M059J (cell line): Measurements from ENCODE around the gene SLC30A10. TPM values are rescaled to one million over a fixed set of nuclear protein-coding genes. Genes with fewer than 3 reads are reported as not detected.
"Not testable (repeated sequence)": the region's sequence is repeated elsewhere in the genome, so short reads cannot be mapped to it uniquely, and the experiment has no call there.

Experiments
- DNase-seq: peaks from one replicate; pipeline ENCODE4 v3.0.0-alpha.2; 2012; ENCODE audit warnings: low read depth
- total RNA-seq: library from RNA; depleted of rRNA; stranded (reverse); fragments of >200 nt; shearing (Covaris generic); gene quantifications from 2 replicates; pipeline ENCODE4 v1.2.3, GENCODE V29; 2014; rRNA removed

Gene SLC30A10
- total RNA-seq, result not detected in 2 replicates

DNA sequence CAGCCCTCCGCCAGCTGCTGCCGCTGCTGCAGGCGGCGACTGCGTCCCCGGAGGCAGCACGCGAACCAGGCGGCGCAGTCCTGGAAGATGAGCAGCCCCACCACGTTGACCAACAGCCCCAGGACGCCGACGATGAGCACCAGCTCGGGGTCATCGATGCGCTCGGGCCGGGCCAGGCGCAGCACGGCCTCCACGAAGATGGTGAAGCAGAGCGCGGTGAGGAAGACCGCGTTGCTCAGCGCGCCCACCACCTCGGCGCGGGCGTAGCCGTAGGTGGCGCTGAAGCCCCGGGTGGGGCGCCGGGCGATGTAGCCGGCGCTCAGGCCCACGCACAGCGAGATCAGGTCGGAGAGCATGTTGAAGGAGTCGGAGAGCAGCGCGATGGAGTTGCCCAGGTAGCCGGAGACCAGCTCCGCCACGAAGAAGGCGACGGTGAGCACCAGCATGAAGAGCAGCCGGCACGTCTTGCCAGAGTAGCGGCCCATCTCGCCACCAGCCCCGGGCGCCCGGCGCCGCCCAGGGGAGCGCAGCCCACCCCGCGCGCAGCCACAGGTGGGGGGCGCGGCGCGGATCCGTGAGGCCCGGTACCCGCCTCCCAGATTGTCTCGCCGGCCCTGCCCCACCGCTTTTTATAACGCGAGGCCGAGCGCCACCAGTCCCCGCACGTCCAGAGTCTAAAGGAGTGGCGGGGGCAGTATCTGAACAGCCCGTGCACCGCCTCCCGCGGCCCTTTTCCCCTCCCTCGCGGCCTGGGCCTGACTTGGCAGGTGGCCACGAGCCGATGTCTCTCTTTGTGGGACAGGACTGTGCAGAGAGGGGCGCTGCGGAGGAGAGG, at the start of gene SLC30A10:
Gene SLC30A10 (minus strand): TSS at position 602 of the 835 bp plus-strand sequence. CDS start 117 bp downstream, at position 485.
- no peak for DNase-seq

DNA sequence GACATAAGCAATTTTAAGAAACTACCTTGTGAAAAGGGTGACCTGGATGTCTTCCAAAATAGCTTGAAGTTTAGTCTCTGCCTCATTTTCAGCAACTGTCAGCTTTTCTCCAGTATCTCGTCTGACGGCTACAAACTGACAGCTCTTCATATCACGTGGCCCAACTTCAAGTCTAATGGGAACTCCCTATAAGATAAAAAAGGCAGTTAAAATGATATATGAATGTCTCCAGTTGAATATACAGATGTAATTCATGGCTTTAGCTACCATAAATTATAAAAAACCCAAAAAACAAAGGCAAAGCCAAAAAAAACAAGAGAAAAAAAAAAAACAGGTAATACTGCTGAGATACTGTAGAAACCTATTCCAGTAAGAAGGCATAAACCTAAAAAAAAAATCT, 44.9 kb upstream of the SLC30A10 start:
- no peak for DNase-seq

- no peak for DNase-seq
Observed at GRCh38 chr1:219967361-219967760, 39.0 kb upstream of the SLC30A10 start.

GRCh38 chr1:219966071-219966349, 37.7 kb upstream of the SLC30A10 start:
- no peak for DNase-seq

DNA sequence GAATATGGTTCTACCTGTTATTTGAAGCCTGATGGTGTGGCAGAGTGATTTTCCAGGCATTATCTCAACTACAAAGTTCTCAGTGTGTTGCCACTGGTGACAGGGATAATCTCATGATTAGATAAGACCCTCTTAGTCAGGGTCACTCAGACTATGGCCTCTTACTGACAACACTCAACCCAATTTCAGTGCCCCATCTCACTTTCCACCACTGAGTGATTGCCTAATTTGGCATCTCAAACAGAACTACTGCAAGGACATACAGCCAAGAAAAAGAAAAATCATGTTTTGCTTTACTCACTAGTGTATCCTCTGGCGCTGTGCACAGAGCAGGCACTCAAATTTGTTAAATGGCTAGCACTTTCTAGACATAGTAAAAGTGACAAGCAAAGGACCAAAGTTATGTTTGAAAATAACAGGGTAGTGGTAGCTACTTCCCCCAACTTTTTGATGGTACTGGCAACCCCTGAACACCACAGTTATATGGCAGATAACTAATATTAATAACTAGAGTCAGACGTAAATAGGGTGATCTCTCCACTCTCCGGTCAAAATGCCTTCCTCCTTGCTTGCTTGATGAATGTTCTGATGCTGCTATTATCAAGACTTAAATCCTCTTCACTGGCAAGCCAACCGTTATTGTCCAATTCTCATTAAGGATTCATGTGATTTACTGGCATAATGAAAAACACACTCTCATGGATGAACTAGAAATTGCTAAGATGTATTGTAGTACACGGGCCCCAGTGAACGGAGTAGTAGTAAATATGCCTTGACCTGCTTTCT, 37.1 kb upstream of the SLC30A10 start:
- DNase-seq, result no peak

GRCh38 chr1:219963432-219963831, 35.1 kb upstream of the SLC30A10 start:
- no peak for DNase-seq

DNA sequence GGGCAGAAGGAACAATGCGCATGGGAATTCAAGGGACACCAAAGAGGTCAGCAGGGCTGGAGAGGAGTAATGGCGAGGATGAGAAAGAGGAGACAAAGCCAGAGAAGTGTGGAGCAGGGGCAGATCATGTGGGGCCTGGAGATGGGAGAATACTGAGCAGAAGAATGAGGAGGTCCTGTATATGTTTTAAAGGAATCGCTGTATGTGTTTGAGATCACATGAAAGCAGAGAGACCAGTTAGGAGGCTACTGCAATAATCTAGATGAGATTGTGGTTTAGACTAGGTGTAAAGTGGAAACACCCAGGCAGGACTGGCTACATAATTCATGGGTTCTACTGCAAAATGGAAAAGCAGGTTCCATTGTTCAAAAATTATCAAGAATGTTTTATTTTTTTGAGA, 33.3 kb upstream of the SLC30A10 start:
- DNase-seq, result no peak

DNA sequence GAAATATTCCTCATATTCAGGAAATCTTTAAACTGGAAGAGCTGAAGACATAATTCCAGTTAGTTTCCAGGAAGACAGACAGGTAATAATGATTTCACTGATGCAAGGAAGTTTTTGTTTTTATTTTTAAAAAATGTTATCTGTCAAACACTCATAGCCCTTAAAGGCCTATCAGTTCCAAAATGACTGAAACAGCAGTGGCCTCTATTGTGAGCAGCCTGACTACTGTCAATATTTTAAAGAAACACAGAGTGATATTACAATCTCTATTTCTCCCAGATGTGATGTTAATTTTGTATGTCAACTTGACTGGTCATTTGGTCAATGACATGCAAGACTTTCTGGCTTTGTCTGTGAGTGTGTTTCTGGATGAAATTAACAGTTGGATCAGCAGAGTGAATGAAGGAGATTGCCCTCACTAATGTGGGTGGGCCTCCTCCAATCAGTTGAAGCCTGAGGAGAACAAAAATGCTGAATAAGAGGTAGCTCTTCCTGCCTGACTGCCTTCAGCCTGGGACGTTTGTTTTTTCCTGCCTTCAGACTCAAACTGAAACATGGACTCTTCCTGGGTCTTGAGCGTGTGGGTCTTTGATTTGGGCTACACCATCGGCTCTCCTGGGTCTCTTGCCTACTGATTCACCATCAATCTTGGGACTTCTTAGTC, 31.3 kb upstream of the SLC30A10 start:
- DNase-seq, result no peak

DNA sequence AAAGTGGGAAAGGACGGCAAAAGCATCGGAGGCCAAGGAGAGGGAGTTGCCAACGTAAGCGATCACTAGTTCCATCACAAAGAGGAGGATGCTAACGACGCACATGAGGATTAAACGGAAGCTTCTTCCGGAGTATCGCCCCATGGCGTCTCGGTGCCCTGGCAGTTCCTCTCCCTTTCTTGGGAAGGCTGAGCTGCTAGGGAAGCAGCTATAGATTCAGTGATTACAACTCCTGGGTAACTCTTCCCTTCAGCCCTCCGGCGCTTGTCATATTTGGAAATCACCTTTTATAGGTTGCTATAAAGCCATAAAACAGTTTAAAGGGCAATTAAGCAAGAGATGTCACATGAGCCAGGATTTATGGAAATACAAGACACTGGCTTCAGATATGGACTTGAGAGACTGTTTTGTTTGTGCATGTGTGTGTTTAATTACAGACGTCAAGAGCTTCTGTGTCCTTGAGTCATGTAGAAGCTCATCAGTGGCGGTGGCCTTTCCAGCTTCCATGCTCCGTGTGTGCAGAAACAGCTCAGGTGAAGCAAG, 30.6 kb upstream of the SLC30A10 start:
- no peak for DNase-seq

- DNase-seq, result no peak
Observed at GRCh38 chr1:219954736-219955421, 26.5 kb upstream of the SLC30A10 start.

DNA sequence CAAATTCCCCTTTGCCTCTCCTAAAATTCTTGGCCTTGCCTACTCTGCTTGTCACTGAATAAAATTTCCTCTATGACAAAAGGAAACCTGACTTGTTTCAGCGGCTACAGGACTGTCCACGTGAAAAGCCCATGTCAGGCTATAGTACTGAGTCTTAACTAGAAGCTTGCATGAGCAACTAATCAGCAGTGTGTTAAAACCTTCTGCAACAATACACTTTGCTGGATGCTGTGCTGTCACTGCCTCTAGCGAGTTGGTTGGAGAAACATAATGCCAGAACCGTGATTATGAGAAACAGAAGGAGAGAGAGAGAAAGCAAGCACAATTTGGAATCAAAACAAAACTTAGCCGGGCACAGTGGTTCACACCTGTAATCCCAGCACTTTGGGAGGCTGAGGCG, 25.7 kb upstream of the SLC30A10 start:
- no peak for DNase-seq

- DNase-seq, result no peak
Observed at GRCh38 chr1:219952361-219952760, 24.0 kb upstream of the SLC30A10 start.

GRCh38 chr1:219949227-219949626, 20.9 kb upstream of the SLC30A10 start:
- not testable (repeated sequence) for DNase-seq

- not testable (repeated sequence) for DNase-seq
Observed at GRCh38 chr1:219948766-219949165, 20.4 kb upstream of the SLC30A10 start.

- DNase-seq, result no peak
Observed at GRCh38 chr1:219945795-219946194, 17.4 kb upstream of the SLC30A10 start.

DNA sequence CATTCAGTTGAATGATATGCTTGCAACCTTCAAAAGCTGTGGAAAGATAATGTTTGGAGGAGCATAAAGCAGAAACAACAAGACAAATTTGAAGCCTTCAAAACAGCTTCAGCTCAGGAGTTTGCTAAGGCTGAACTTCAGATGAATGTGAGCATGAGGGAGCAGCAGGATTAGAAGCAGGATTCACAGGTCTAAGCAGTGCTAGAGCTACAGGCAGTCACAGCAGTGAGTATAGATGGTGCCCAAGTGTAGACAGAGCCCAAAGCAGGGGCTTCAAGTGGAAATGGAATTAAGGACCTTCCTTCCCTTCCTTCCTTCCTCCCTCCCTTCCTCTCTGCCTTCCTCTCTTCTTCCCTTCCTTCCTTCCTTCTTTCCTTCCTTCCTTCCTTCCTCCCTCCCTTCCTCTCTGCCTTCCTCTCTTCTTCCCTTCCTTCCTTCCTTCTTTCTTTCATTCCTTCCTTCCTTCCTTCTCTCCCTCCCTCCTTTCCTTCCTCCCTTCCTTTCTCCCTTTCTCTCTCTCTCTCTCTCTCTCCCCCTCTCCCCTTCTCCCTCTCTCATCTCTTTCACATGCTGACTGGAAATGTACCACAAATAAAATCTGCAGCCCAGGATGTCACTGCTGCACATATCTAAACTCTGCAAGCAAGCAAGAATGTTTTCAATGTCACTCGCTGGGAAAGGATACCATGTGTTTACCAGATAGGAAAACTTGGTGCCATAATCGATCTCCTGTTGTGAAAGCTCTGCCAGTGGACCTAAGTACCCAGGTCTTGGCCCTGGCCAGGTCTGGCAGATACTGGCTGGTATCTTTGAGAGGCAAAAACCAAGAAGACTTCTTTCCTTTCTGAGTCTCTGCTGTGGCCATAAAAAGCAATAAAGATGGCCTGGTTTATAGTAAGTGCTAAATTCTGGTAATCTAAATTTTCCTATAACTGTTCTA, 13.1 kb upstream of the SLC30A10 start:
- DNase-seq, result no peak

DNA sequence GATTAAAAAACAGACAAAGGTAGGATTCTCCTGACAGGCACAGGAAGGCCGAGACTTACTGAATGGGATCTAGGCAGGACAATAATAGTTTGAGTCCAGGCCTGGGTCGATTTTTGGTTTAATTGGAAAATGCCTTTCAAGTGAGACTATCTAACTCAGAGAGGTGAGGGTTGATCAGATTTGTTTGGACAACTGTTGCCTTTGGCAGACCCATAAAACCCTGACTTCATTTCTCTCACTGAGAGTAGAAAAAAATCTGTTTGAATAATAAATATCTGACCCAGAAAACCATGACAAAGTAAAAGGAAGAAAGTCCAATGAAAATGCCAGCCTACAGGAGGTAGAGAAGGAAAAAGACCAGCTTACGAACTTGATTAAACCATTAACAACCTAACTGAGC, 12.3 kb upstream of the SLC30A10 start:
- DNase-seq, result no peak

GRCh38 chr1:219938706-219939105, 10.3 kb upstream of the SLC30A10 start:
- peak; percentile 67 for DNase-seq

- not testable (repeated sequence) for DNase-seq
Observed at GRCh38 chr1:219933763-219934162, 5.4 kb upstream of the SLC30A10 start.

DNA sequence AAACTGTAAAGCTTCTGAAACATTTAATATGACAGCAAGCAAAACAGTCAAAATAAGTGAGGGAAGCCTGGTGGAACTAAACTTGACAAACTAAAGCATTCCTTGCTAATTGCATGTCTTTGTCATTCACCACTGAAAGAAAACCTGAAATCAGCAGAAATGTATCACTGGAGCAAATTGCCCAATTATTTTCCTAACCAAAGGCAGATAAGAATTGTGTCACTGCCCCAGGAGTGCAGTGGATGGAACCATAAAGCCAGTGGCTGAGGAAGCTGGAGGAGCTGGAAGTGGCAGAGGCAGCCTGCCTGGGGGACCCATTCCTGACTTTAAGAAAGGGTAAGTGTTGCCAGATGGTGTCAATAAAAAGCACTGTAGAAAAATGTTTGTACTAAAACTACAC, 2.7 kb upstream of the SLC30A10 start:
- no peak for DNase-seq

DNA sequence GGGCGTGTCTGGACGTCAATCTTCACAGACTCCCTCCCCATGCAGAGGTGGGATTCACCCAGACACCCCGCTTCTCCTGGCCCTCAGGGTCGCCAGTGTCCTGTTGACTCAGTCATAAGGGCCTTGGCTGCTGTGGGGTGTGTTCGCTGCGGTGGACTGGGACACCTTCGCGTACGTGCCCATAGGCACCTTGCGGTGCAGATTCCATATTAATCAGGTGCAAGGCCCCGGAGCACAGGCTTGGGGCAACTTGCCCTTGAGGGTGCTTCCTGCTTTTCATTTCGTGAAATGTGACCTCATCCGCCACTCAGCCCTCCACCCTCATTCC, 398 bp upstream of the SLC30A10 start:
- DNase-seq, result no peak
